ENCODE data around the gene SYNDIG1.

Gene SYNDIG1

GRCh38 chr20:24531631-24532419 lies 62.4 kb downstream of the SYNDIG1 start:
- DNase-seq: no peak

GRCh38 chr20:24533449-24533848 lies 64.0 kb downstream of the SYNDIG1 start:
- no peak for DNase-seq

- DNase-seq: no peak
Observed at GRCh38 chr20:24534282-24534681, 64.9 kb downstream of the SYNDIG1 start.

GRCh38 chr20:24535941-24536730 lies 66.7 kb downstream of the SYNDIG1 start:
- no peak for DNase-seq

- no peak for DNase-seq
Observed at GRCh38 chr20:24537210-24537609, 67.8 kb downstream of the SYNDIG1 start.

- DNase-seq: no peak
Observed at GRCh38 chr20:24542721-24543120, 73.3 kb downstream of the SYNDIG1 start.

- no peak for DNase-seq
Observed at GRCh38 chr20:24543168-24543567, 73.7 kb downstream of the SYNDIG1 start.

GRCh38 chr20:24543741-24544140 lies 74.3 kb downstream of the SYNDIG1 start:
- DNase-seq: no peak

GRCh38 chr20:24544371-24544770 lies 74.9 kb downstream of the SYNDIG1 start:
- DNase-seq: no peak

- no peak for DNase-seq
Observed at GRCh38 chr20:24545168-24545567, 75.7 kb downstream of the SYNDIG1 start.

GRCh38 chr20:24546232-24546892 lies 76.9 kb downstream of the SYNDIG1 start:
- no peak for DNase-seq

GRCh38 chr20:24547967-24548366 lies 78.5 kb downstream of the SYNDIG1 start:
- no peak for DNase-seq

GRCh38 chr20:24559114-24559732 lies 89.8 kb downstream of the SYNDIG1 start:
- DNase-seq: no peak

- DNase-seq: no peak
Observed at GRCh38 chr20:24560571-24561491, 91.4 kb downstream of the SYNDIG1 start.

GRCh38 chr20:24565835-24566351 lies 96.5 kb downstream of the SYNDIG1 start:
- no peak for DNase-seq

- DNase-seq: no peak
Observed at GRCh38 chr20:24566656-24567055, 97.2 kb downstream of the SYNDIG1 start.

- no peak for DNase-seq
Observed at GRCh38 chr20:24567508-24567907, 98.1 kb downstream of the SYNDIG1 start.

GRCh38 chr20:24568842-24569241 lies 99.4 kb downstream of the SYNDIG1 start:
- no peak for DNase-seq

- no peak for DNase-seq
Observed at GRCh38 chr20:24571159-24571558, 101.7 kb downstream of the SYNDIG1 start.

- DNase-seq: no peak
Observed at GRCh38 chr20:24572140-24572539, 102.7 kb downstream of the SYNDIG1 start.

GRCh38 chr20:24572862-24573261 lies 103.4 kb downstream of the SYNDIG1 start:
- DNase-seq: no peak

GRCh38 chr20:24573557-24573956 lies 104.1 kb downstream of the SYNDIG1 start:
- no peak for DNase-seq
